Muscle layer of duodenum (tissue), 2 donors: ENCODE measurements around the gene KRTAP12-3.
"Not testable (repeated sequence)": the region's sequence is repeated elsewhere in the genome, so short reads cannot be mapped to it uniquely, and the experiment has no call there.

ENCODE experiments used
- H3K27ac ChIP-seq: one replicate; pipeline ENCODE4 v1.7.0; 2013; ENCODE audit warnings: mild to moderate bottlenecking, low read length
- H3K27me3 ChIP-seq: one replicate; pipeline ENCODE4 v1.7.0; 2013; ENCODE audit warnings: low read depth, mild to moderate bottlenecking, control low read depth, low read length
- H3K36me3 ChIP-seq, 2 donors: one replicate each; pipeline ENCODE4 v1.7.0; 2013; ENCODE audit warnings: low read length in 2 of 2, control low read depth in 1 of 2, mild to moderate bottlenecking in 1 of 2; ENCODE audit not compliant: insufficient read depth in 2 of 2, control insufficient read depth in 1 of 2
- H3K4me1 ChIP-seq, 2 donors: one replicate each; pipeline ENCODE4 v1.7.0; 2013; ENCODE audit warnings: low read length in 2 of 2, mild to moderate bottlenecking in 2 of 2, control low read depth in 1 of 2, moderate library complexity in 1 of 2; ENCODE audit not compliant: insufficient read depth in 2 of 2, control insufficient read depth in 1 of 2
- H3K4me3 ChIP-seq, 2 donors: one replicate each; pipeline ENCODE4 v1.7.0; 2013; ENCODE audit warnings: low read length in 2 of 2, low read depth in 1 of 2, mild to moderate bottlenecking in 1 of 2
- H3K9me3 ChIP-seq, 2 donors: one replicate each; pipeline ENCODE4 v1.7.0; 2013; ENCODE audit warnings: low read length in 2 of 2, control low read depth in 1 of 2, mild to moderate bottlenecking in 1 of 2; ENCODE audit not compliant: control insufficient read depth in 1 of 2
- donor health status: healthy.

KRTAP12-3 gene

DNA sequence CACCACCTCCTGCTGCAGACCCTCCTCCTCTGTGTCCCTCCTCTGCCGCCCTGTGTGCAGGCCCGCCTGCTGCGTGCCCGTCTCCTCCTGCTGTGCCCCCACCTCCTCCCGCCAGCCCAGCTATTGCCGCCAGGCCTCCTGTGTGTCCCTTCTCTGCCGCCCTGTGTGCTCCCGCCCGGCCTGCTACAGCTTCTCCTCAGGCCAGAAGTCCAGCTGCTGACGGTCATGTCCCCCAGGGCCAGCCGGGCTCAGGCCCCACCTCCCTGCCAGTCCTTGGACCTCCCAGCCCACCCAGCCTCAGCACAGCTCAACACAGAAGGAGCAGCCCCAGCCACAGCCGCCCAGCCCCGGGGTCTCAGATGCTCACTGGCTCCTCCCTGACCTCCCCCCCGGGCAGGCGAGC, 29.9 kb upstream of the KRTAP12-3 start:
- H3K27ac ChIP-seq, H3K4me3 ChIP-seq, H3K4me1 ChIP-seq, H3K27me3 ChIP-seq, H3K36me3 ChIP-seq: not testable (repeated sequence)
- H3K9me3 ChIP-seq, result peaks cover 17 to 41% of the 10 kb centered on the region in 2 donors

- H3K36me3 ChIP-seq, result no peaks in the 10 kb centered on the region
- no peaks in the 10 kb centered on the region for H3K4me1 ChIP-seq
- no peak overlapping the region for H3K27ac ChIP-seq
- peaks cover 14 to 32% of the 10 kb centered on the region in 2 donors for H3K9me3 ChIP-seq
- H3K27me3 ChIP-seq, result no peaks in the 10 kb centered on the region
- H3K4me3 ChIP-seq, result no peak overlapping the region
These were observed 28.9 kb upstream of the KRTAP12-3 start for GRCh38 chr21:44628707-44629391.

DNA sequence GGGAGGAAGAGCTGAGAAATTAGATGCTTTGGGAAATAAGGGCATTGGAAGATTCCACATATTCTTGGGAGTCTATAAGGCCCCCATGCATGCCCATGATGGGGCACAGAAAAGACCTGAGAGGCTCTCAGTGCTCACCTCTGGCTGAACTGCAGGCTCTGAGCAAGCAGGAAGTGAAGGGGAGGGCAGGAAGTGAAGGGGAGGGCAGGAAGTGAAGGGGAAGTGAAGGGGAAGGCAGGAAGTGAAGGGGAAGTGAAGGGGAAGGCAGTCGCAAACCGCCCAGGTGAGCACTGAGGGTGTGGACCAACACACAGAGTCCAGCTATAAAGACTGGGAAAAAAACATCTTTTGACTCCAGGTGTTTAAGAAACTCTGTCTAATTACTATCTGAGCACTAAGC, 27.3 kb upstream of the KRTAP12-3 start:
- Histone ChIP-seq H3K4me3 (peak overlapping the region in 1 of 2 donors; percentile 22), H3K4me1 (no peaks in the 10 kb centered on the region), H3K9me3 (peaks cover 7 to 19% of the 10 kb centered on the region in 2 donors), H3K27me3 (no peaks in the 10 kb centered on the region), H3K27ac (no peak overlapping the region), H3K36me3 (no peaks in the 10 kb centered on the region)

DNA sequence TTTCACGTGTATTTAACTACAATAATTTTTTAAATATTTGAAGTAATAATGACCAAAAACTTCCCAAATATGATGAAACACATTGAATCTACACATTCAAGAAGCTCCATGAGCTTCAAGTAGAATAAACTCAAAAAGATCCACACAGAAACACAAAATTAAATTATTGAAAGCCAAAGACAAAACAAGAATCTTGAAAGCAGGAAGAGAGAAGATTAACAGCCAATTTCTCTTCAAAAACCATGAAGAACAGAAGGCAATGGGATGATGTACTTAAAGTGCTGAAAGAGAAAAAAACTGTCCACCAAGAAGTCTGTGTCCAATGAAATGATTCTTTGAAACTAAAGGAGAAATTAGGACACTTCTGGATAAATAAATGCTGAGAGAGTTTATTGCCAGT, 25.7 kb upstream of the KRTAP12-3 start:
- Histone ChIP-seq H3K4me3 (no peak overlapping the region), H3K9me3 (peaks cover 7 to 19% of the 10 kb centered on the region in 2 donors), H3K36me3 (no peaks in the 10 kb centered on the region), H3K27ac (no peak overlapping the region), H3K27me3 (no peaks in the 10 kb centered on the region), H3K4me1 (no peaks in the 10 kb centered on the region)

DNA sequence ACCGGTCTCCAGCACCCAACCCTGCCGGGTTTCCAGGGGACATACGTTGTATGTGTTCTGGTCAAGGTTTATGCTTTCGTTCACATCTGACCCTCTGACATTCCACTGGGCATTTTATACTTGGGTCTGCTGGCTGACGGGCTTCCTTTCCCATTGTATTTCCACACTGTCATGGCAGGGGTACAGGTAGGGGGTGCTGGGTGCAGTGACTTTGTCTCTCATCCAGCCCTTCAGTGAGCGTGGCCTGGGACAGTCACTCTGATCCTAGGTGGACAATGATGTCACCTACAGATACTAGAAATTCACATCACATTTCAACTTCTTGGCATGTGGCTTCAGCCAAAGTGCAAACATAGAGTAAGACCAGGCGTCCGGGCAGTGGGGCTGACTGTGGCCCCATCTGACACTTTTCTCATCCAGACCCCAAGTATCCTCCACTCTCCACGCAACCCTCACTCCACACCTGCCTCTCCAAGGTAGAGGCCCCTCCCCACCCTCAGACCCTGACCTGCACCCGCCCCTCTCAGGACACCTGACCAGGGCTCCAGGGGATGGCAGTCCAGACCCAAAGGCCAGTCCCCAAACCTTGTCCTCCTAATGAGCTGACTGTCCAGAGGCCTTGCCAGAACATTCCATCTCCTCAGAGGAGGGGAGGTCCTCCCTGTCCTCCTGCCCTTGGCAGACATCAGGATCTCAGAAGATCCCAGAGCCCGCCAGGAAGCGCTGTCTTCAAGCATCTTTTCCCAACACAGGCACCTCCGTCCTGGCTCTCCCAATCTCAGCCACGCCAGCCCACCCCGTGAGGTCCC, 21.3 kb upstream of the KRTAP12-3 start:
- Histone ChIP-seq H3K4me1 (no peaks in the 10 kb centered on the region), H3K36me3 (no peaks in the 10 kb centered on the region), H3K27ac (no peak overlapping the region), H3K4me3 (no peak overlapping the region), H3K27me3 (no peaks in the 10 kb centered on the region), H3K9me3 (peaks cover 12 to 18% of the 10 kb centered on the region in 2 donors)

GRCh38 chr21:44637018-44637850, 20.5 kb upstream of the KRTAP12-3 start, which contains the start of gene KRTAP10-10:
Gene KRTAP10-10, plus strand, starts transcription at chr21:44637356. Its CDS starts 62 bp downstream, at chr21:44637418.
- Histone ChIP-seq H3K27ac (no peak within 1 kb of the TSS), H3K4me1 (no peaks in the 10 kb centered on the region), H3K36me3 (no peaks in the 10 kb centered on the region), H3K4me3 (no peak within 1 kb of the TSS), H3K9me3 (peaks cover 13% of the 10 kb centered on the region in 2 donors), H3K27me3 (no peaks in the 10 kb centered on the region)

GRCh38 chr21:44637851-44638348, 19.8 kb upstream of the KRTAP12-3 start:
- not testable (repeated sequence) for H3K27me3 ChIP-seq, H3K4me3 ChIP-seq

GRCh38 chr21:44638506-44639330, 19.0 kb upstream of the KRTAP12-3 start:
- H3K27me3 ChIP-seq, H3K4me1 ChIP-seq, H3K4me3 ChIP-seq, H3K36me3 ChIP-seq, H3K27ac ChIP-seq: not testable (repeated sequence)
- H3K9me3 ChIP-seq, result peaks cover 12 to 13% of the 10 kb centered on the region in 2 donors

More at GRCh38 chr21:44637851-44638348, 19.8 kb upstream of the KRTAP12-3 start:
- not testable (repeated sequence) for H3K36me3 ChIP-seq, H3K27ac ChIP-seq, H3K4me1 ChIP-seq
- peaks cover 11 to 12% of the 10 kb centered on the region in 2 donors for H3K9me3 ChIP-seq

DNA sequence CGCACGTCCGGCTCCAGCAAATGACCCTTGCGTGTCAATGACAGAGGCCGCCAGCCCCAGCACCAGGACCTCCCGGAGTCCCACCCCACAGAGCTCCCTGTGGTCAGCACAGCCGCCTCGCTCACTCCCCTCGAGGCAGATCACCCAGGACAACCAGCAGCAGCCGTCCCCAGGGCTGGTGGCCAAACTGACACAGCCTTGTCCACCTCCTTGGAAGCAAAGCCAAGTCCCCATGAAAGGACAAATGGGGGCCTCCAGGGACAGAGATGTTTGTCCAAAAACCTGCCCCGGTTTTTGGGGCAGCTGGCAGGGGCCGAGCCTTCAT, 18.4 kb upstream of the KRTAP12-3 start:
- H3K27me3 ChIP-seq, result no peaks in the 10 kb centered on the region
- no peaks in the 10 kb centered on the region for H3K36me3 ChIP-seq
- no peak overlapping the region for H3K4me3 ChIP-seq
- no peak overlapping the region for H3K27ac ChIP-seq
- H3K4me1 ChIP-seq, result no peaks in the 10 kb centered on the region
- peaks cover 17 to 19% of the 10 kb centered on the region in 2 donors for H3K9me3 ChIP-seq

DNA sequence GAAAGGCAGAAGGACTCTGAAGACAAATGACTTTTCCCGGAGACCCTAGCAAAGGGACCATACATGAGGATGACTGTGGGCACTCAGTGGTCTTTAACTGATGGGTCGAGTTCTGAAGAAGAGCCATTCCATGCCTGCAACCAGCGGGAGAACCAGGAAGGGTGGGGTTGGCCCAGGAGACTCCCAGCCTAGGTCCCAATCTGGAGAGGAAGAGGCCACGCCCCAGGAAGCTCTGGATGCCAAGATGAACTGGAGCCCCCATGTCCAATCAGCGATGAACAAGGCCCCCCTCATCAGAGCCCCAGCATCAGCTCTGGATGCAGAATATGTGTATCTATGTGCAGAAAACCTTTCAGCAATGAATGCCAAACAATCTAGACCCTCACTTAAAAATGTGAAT, 17.0 kb upstream of the KRTAP12-3 start:
- Histone ChIP-seq H3K4me3 (no peak overlapping the region), H3K27me3 (no peaks in the 10 kb centered on the region), H3K9me3 (peaks cover 17 to 27% of the 10 kb centered on the region in 2 donors), H3K36me3 (no peaks in the 10 kb centered on the region), H3K27ac (no peak overlapping the region), H3K4me1 (no peaks in the 10 kb centered on the region)
